ENCODE results near the gene STMN1. TPM values are rescaled to one million over a fixed set of nuclear protein-coding genes. Genes with fewer than 3 reads are reported as not detected.

STMN1 gene
- total RNA-seq, 2 donors from 2014 or later = 6.3 to 11.4 TPM

DNA sequence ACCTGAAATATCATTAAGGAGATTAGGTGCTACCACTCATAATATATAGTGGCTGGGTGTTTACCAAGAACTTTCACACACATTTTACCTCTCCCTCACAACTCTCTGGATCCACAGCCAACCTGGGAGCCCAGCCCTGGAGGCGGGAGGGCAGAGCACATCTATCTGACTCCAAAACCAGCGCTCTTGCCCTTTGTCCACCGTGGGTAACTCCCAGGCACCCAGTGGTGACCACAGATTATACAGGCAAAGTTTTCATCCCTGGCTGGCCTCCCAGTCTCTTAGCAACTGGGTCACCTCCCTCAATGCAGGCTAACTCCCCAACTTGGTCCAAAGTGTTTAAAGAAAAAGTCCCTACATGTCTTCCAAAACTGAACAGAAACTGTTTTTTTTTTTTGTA, 33.1 kb downstream of the STMN1 start:
- Histone ChIP-seq H3K4me1 (peaks cover 83% of the 10 kb centered on the region), H3K27me3 (no peaks in the 10 kb centered on the region), H3K4me3 (no peak overlapping the region)

GRCh38 chr1:25872713-25873112, 33.5 kb downstream of the STMN1 start:
- peak overlapping the region in 3 of 4 donors; percentile 68 to 84 (median 82) for H3K27ac ChIP-seq
- intact Hi-C loops (cut with DNase I) = no loop called here
- WGBS, 2 donors = 50 to 53% methylated on average over 2 of the region's 2 CpGs
- no peak for TF ChIP-seq POLR2A (IDR thresholded peaks at IDR 0.05)
- TF ChIP-seq, protein P1, sequence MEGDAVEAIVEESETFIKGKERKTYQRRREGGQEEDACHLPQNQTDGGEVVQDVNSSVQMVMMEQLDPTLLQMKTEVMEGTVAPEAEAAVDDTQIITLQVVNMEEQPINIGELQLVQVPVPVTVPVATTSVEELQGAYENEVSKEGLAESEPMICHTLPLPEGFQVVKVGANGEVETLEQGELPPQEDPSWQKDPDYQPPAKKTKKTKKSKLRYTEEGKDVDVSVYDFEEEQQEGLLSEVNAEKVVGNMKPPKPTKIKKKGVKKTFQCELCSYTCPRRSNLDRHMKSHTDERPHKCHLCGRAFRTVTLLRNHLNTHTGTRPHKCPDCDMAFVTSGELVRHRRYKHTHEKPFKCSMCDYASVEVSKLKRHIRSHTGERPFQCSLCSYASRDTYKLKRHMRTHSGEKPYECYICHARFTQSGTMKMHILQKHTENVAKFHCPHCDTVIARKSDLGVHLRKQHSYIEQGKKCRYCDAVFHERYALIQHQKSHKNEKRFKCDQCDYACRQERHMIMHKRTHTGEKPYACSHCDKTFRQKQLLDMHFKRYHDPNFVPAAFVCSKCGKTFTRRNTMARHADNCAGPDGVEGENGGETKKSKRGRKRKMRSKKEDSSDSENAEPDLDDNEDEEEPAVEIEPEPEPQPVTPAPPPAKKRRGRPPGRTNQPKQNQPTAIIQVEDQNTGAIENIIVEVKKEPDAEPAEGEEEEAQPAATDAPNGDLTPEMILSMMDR (IDR thresholded peaks at IDR 0.05) = no peak
- H3K9me3 ChIP-seq = no peaks in the 10 kb centered on the region
- no peak for ATAC-seq
- no peaks in the 10 kb centered on the region for H3K36me3 ChIP-seq (replicated peaks in 1 of 2; ENCODE audit: insufficient read depth in 1 of 2, low read depth in 2 of 2)
- no peak for DNase-seq
- no peak overlapping the region for H3K4me3 ChIP-seq
- no peaks in the 10 kb centered on the region for H3K27me3 ChIP-seq
- peaks cover 87% of the 10 kb centered on the region for H3K4me1 ChIP-seq

More for the DNA sequence above, 33.1 kb downstream of the STMN1 start:
- 53% methylated on average over 3 of the region's 3 CpGs for WGBS, 2 donors
- Histone ChIP-seq H3K27ac (peak overlapping the region in 3 of 4 donors; percentile 68 to 84 (median 82)), H3K9me3 (no peaks in the 10 kb centered on the region), H3K36me3 (replicated peaks in 1 of 2; ENCODE audit: insufficient read depth in 1 of 2, low read depth in 2 of 2) (no peaks in the 10 kb centered on the region)
- ATAC-seq (no peak), DNase-seq (peak in 1 of 4 donors; percentile 35)
- TF ChIP-seq, protein P1 (IDR thresholded peaks at IDR 0.05) = no peak
- no peak for TF ChIP-seq POLR2A (IDR thresholded peaks at IDR 0.05)
- intact Hi-C loops (cut with DNase I) = no loop called here

- H3K4me3 ChIP-seq = no peak overlapping the region
- no peaks in the 10 kb centered on the region for H3K36me3 ChIP-seq (replicated peaks in 1 of 2; ENCODE audit: insufficient read depth in 1 of 2, low read depth in 2 of 2)
- intact Hi-C loops (cut with DNase I) = no loop called here
- H3K4me1 ChIP-seq = peaks cover 96% of the 10 kb centered on the region
- peak; percentile 88 to 96 (median 94) for DNase-seq
- 19 to 37% methylated on average over 8 to 9 of the region's 9 CpGs for WGBS, 2 donors
- H3K9me3 ChIP-seq = no peaks in the 10 kb centered on the region
- H3K27ac ChIP-seq = peak overlapping the region; percentile 35 to 84 (median 75)
- no peaks in the 10 kb centered on the region for H3K27me3 ChIP-seq
- peak; percentile 68 for ATAC-seq
- TF ChIP-seq, protein P1 (IDR thresholded peaks at IDR 0.05) = no peak
- peak in 1 of 3 donors; percentile 23 for TF ChIP-seq POLR2A (IDR thresholded peaks at IDR 0.05)
Measured at GRCh38 chr1:25871704-25872494, 34.3 kb downstream of the STMN1 start.

DNA sequence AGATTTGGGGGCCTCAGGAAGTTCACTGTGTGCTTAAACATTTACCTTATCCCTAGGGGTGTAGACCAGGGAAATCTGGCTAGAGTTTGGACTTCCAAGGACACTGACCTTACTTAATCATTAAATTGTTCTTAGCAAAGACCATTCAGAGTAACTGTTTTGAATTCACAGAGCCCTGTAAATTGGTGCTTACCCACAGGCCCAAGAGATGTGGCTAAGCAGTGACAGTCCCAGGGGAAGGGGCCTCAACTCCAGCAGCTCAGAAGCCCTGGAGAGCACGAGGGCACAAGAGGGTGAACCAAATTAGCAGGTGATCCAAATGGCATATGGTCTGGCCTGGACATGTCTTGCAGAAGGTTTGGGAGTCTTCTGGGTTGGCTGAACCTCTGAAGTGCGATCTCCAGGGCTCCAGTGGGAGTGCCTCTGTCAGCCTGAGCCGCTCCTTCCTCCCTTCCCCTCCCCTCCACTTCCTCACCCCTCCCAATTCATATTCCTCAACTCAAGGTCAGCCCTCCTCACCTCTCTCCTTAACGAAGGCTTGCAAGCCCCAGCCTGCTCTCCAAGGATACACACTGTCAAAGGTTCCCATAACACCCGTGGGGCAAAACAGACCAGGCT, 35.0 kb downstream of the STMN1 start:
- peak in 3 of 4 donors; percentile 32 to 54 (median 38) for DNase-seq
- no peak for ATAC-seq
- H3K27ac ChIP-seq = peak overlapping the region; percentile 35 to 84 (median 75)
- no peaks in the 10 kb centered on the region for H3K9me3 ChIP-seq
- intact Hi-C loops (cut with DNase I) = no loop called here
- WGBS, 2 donors = 10 to 12% methylated on average over 4 to 5 of the region's 5 CpGs
- no peak overlapping the region for H3K4me3 ChIP-seq
- H3K36me3 ChIP-seq (replicated peaks in 1 of 2; ENCODE audit: insufficient read depth in 1 of 2, low read depth in 2 of 2) = no peaks in the 10 kb centered on the region
- peaks cover 97% of the 10 kb centered on the region for H3K4me1 ChIP-seq
- no peak for TF ChIP-seq POLR2A (IDR thresholded peaks at IDR 0.05)
- TF ChIP-seq, protein P1 (IDR thresholded peaks at IDR 0.05) = no peak
- no peaks in the 10 kb centered on the region for H3K27me3 ChIP-seq
